Panc1 (cell line): ENCODE measurements around the gene GPR157. TPM values are rescaled to one million over a fixed set of nuclear protein-coding genes. Genes with fewer than 3 reads are reported as not detected.

Source experiments
- ATAC-seq: fragments of 200-7000 bp; cut with Tn5 transposase; 2 replicates; pipeline ENCODE4 v1.9.1; 2020; ENCODE audit warnings: mild to moderate bottlenecking, moderate library complexity
- BruUV-seq: library from RNA; stranded (reverse); fragments of 400-500 nt; replicated peaks from 2 replicates; lab custom pipeline; 2021; lab: Mats Ljungman, UMichigan
- CTCF ChIA-PET: fragments of 300-600 bp; sonication (Branson Sonifier 250); formaldehyde crosslinking; loops from one replicate; lab custom pipeline; 2022; ENCODE audit warnings: antibody characterized with exemption; lab: Charles Lee
- POLR2A ChIA-PET: fragments of 300-600 bp; sonication (Branson Sonifier 250); formaldehyde crosslinking; loops from one replicate; lab custom pipeline; 2022; ENCODE audit warnings: antibody characterized with exemption; lab: Charles Lee
- DNase-seq: peaks from one replicate; pipeline ENCODE4 v3.0.0-alpha.2; 2010; ENCODE audit warnings: low read depth, low spot score
- H3K27ac ChIP-seq: 2 replicates; pipeline ENCODE4 v1.5.1; 2011; ENCODE audit warnings: mild to moderate bottlenecking, low read length, inconsistent platforms
- H3K27me3 ChIP-seq: fragments of 200-500 bp; sonication (Bioruptor generic); 2 replicates; pipeline ENCODE4 v1.6.0; 2014; ENCODE audit warnings: low read length, inconsistent platforms; ENCODE audit not compliant: control insufficient read depth, insufficient read depth
- H3K36me3 ChIP-seq: fragments of 200-500 bp; sonication (Bioruptor generic); 2 replicates; pipeline ENCODE4 v1.5.1; 2014; ENCODE audit warnings: inconsistent platforms, mild to moderate bottlenecking, low read length, moderate library complexity; ENCODE audit not compliant: control insufficient read depth, insufficient read depth
- H3K4me1 ChIP-seq: 2 replicates; pipeline ENCODE4 v1.5.1; 2011; ENCODE audit warnings: inconsistent platforms, mild to moderate bottlenecking, low read length, moderate library complexity; ENCODE audit not compliant: control insufficient read depth, insufficient read depth
- H3K4me3 ChIP-seq, 2 experiments: 2 replicates each; pipeline ENCODE4 v1.5.1; 2011 to 2012; ENCODE audit warnings: low read depth in 2 of 2, low read length in 2 of 2, mild to moderate bottlenecking in 2 of 2, inconsistent platforms in 1 of 2, moderate library complexity in 1 of 2
- H3K9me3 ChIP-seq: fragments of 200-500 bp; sonication (Bioruptor generic); 2 replicates; pipeline ENCODE4 v1.5.1; 2014; ENCODE audit warnings: low read depth, mild to moderate bottlenecking, inconsistent platforms, low read length, moderate library complexity; ENCODE audit not compliant: control insufficient read depth, insufficient read depth
- CTCF ChIP-seq: fragments of 450-650 bp; IDR thresholded peaks from 2 replicates; pipeline ENCODE4 v1.5.1; 2017; ENCODE audit warnings: mild to moderate bottlenecking
- POLR2AphosphoS5 ChIP-seq: IDR thresholded peaks from 2 replicates; pipeline ENCODE4 v1.6.1; 2012; ENCODE audit warnings: mild to moderate bottlenecking, low read depth, low read length, moderate library complexity
- REST ChIP-seq, 2 experiments: IDR thresholded peaks; 2 replicates each; pipeline ENCODE4 v1.6.1; 2011 to 2012; ENCODE audit warnings: low read depth in 2 of 2, control low read depth in 1 of 2, low read length in 1 of 2, mild to moderate bottlenecking in 1 of 2, moderate library complexity in 1 of 2; ENCODE audit not compliant: insufficient read depth in 1 of 2
- SIN3A ChIP-seq: IDR thresholded peaks from 2 replicates; pipeline ENCODE4 v1.6.1; 2012; ENCODE audit warnings: low read depth, mild to moderate bottlenecking, low read length, moderate library complexity, borderline replicate concordance; ENCODE audit not compliant: insufficient read depth
- TCF7L2 ChIP-seq: IDR thresholded peaks from 2 replicates; pipeline ENCODE4 v1.6.1; 2011; ENCODE audit warnings: mild to moderate bottlenecking, low read depth, low read length, inconsistent platforms
- in situ Hi-C: cut with HindIII; loops from 2 replicates; pipeline ENCODE4 v1.10.0; 2016; ENCODE audit warnings: low sequenced_read_pairs, low pct_unique_long_range_greater_than_20kb
- intact Hi-C: fragments of 100-400 bp; cut with micrococcal nuclease; formaldehyde crosslinking; loops from one replicate; pipeline ENCODE4 v1.10.0; 2022; ENCODE audit not compliant: unreplicated experiment
- total RNA-seq: library from RNA; stranded (reverse); gene quantifications from one replicate; pipeline ENCODE4 v1.2.1, GENCODE V29; 2021; ENCODE audit not compliant: unreplicated experiment

Gene GPR157
- total RNA-seq, 1 experiment from 2014 or later, result 19.8 TPM

GRCh38 chr1:9150582-9151327 is 21.9 kb upstream of the GPR157 start:
- Histone ChIP-seq H3K4me3 (no peak overlapping the region), H3K27ac (no peak overlapping the region), H3K4me1 (no peaks in the 10 kb centered on the region), H3K27me3 (no peaks in the 10 kb centered on the region), H3K36me3 (no peaks in the 10 kb centered on the region), H3K9me3 (no peaks in the 10 kb centered on the region)
- ChIA-PET POLR2A (interaction anchor here (0.6 kb wide), 1 partner anchor 106 kb away, joined by 3 read pairs; no protein-coding TSS in a partner anchor), CTCF (no interaction called here)
- intact Hi-C loops (no loop called here), in situ Hi-C loops (no loop called here)
- BruUV-seq, result no TSS peak
- DNase-seq, result no peak
- TF ChIP-seq CTCF, result no peak
- TF ChIP-seq POLR2AphosphoS5, result no peak
- no peak for TF ChIP-seq REST (IDR thresholded peaks at IDR 0.05; ENCODE audit: insufficient read depth in 1 of 2, low read depth in 2 of 2, low read length in 1 of 2)
- TF ChIP-seq SIN3A, result no peak
- TF ChIP-seq TCF7L2, result no peak
- ATAC-seq, result no peak

GRCh38 chr1:9149837-9150581 is 21.1 kb upstream of the GPR157 start:
- no peak overlapping the region for H3K4me3 ChIP-seq
- ATAC-seq (no peak), DNase-seq (no peak)
- H3K27me3 ChIP-seq, result no peaks in the 10 kb centered on the region
- no peak overlapping the region for H3K27ac ChIP-seq
- intact Hi-C loops, result no loop called here
- POLR2A ChIA-PET, result interaction anchor here (0.6 kb wide), 1 partner anchor 107 kb away, joined by 3 read pairs; no protein-coding TSS in a partner anchor
- H3K9me3 ChIP-seq, result no peaks in the 10 kb centered on the region
- BruUV-seq, result no TSS peak
- H3K36me3 ChIP-seq, result no peaks in the 10 kb centered on the region
- H3K4me1 ChIP-seq, result no peaks in the 10 kb centered on the region
- TF ChIP-seq REST (IDR thresholded peaks at IDR 0.05; ENCODE audit: insufficient read depth in 1 of 2, low read depth in 2 of 2, low read length in 1 of 2), result no peak
- no peak for TF ChIP-seq TCF7L2
- TF ChIP-seq POLR2AphosphoS5, result no peak
- no peak for TF ChIP-seq CTCF
- TF ChIP-seq SIN3A, result no peak
- CTCF ChIA-PET, result no interaction called here
- in situ Hi-C loops, result no loop called here
